T-helper 1 cell (primary cell): ENCODE measurements around the gene VPS52.
"Not testable (repeated sequence)": the region's sequence is repeated elsewhere in the genome, so short reads cannot be mapped to it uniquely, and the experiment has no call there.

Experiments used
- DNase-seq, 5 donors: peaks; one replicate each; pipeline ENCODE4 v3.0.0-alpha.2; 2012 to 2020

VPS52 gene

DNA sequence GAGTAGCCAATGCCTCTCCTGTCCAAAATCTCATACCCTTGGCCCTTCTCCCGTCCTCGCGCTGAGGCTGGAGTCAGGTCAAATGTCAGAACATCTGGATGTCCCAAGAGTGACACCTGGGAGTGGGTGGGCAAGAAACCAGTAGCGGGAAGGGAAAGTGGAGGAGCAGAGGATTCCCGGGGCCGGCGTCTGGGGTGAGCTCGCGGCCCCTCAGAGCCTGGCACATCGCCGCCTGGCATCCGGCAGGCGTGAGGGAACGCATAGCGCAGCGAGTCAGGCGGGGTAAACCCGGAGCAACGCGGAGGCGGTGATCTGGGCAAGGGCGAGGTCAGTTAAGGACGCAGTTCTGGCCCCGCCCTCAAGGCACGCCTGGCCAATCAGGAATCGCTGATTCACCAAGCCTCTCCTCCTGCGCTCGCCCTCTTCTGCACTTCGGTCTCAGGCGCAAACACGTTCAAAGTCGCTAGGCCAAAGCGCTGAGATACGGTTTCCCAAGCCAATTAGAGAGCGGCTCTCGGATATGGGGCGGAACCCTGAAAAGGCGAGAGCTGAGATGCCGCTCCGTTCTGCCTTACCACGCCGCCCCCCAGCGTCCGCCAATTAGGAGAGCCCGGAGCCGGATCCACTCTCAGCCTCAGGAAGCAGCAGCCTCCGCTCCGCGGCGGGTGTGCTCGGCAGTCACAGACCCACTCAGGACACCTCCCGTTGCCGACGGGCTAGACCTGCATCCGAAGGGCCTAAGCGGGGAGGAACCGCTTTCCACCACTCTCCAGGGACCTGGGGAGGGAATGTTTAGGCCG is 22.5 kb downstream of the VPS52 start:
- peak; percentile 93 to 99 (median 93) for DNase-seq

DNA sequence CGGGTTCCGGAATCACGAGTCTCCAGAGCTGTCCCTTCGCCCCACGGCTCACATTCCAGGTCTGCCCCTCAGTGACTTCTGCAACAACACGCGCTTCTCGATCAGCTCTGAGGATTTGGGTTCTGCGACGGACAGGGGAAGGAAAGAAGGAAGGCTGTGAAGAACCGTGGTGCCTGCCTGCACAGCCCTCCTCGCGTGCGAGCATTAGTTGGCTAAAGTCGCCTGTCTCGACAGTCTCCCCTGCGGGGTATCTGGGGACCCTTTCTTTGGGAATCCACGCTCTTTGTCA is 23.1 kb downstream of the VPS52 start:
- DNase-seq: peak in 1 of 5 donors; percentile 26

DNA sequence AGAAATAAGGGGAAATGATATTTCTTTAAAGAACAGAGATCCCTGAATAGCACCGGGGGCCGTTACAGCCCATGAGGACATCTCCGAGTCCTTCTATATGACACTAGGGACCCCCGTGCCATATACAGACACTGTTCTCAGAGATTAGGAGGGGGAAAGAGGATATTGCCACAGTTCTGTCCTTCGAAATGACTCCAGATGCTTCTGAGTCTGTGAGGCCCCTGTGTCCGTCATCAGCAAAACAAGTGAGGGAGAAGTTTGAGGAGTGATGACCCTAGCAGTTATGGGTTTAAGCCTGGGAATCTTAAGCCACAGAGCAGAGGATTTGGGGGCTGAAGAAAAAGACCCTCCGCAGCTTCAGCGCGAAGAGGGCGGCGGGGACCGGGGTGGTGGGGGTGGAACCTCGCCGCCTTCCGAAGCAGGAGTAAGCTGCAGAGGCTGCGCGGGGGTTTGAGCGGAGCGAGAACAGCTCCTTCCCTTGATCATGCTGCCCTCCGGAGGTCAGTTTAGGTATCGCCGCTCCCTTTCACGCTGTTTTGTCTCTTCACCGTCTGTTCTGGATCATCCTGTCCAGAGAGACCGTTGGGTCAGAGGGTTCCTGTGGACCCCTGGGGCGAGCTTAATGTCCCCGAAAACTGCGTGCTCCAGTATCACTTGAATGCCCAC is 23.6 kb downstream of the VPS52 start:
- peak; percentile 70 to 90 (median 82) for DNase-seq

DNA sequence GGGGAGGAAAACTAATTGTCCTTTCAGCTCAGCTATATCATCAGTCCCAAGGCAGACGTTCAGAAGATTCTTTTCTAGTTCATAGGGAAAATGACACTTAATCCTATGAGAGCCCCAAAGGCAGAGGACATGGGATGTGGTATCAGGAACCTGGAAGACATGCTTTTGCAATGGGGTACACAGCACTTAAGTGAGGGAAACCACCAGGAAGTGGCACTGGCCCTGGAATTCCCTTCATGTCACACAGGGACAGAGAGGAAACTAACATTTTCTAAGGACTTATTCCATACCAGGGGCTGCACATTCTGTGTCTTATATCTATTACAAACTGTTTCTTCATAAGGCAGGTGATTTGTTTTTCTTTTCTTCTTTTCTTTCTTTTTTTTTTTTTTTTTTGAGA is 28.2 kb downstream of the VPS52 start:
- no peak for DNase-seq

- peak in 1 of 5 donors; percentile 39 for DNase-seq
These were observed 29.7 kb downstream of the VPS52 start for GRCh38 chr6:33241968-33242367.

DNA sequence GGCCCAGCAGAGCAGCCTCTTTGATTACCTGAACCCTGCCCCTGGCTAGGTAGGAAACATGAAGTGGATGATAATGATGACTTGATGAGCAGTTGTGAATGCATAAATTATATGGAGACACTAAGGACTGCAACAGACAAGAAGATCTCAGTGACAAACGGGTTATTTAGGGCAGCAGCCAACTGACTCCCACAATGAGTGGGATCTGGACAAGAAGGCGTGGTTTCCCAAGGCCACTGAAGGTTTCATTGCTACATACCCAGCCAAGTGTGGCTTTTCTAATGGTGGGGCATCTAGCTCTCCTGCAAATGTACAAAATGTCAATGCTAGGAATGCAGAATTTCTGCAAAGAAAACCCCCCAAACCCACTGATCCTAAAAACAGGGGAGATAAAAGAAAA is 33.9 kb downstream of the VPS52 start:
- DNase-seq: no peak

DNA sequence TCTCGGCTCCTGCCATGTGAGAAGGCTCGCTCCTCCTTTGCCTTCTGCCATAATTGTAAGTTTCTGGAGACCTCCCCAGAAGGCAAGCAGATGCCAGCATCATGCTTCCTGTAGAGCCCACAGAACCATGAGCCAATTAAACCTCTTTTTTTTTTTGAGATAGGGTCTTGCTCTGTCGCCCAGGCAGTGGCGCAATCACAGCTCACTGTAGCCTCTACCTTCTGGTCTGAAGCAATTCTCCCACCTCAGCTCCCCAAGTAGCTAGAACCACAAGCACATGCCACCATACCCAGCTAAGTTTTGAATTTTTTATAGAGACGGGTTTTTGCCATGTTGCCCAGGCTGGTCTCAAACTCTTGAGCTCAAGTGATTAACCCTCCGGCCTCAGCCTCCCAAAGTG is 34.8 kb downstream of the VPS52 start:
- DNase-seq: no peak

- DNase-seq: no peak
These were observed 35.3 kb downstream of the VPS52 start for GRCh38 chr6:33236328-33236727.

GRCh38 chr6:33235221-33235634 is 36.4 kb downstream of the VPS52 start:
- DNase-seq: no peak

GRCh38 chr6:33226503-33227120 is 45.1 kb downstream of the VPS52 start:
- not testable (repeated sequence) for DNase-seq

DNA sequence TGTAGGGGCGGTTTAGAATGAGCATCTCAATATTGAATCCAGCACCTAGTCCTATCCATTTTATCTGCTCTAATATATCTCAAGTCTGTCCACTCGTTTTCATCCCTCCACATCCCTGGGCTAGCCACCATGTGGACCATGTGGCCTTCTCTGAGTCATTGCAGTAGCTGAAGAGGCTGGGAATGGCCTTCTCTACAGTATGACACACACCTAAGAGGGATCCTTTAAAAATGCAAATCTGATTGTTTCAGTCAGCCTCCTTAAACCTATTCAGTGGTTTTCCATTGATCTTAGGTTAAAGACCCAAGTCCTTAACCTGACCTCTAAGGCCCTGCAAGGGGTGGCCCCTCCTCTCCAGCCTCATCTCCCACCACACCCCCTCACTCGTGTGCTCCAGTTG is 54.0 kb downstream of the VPS52 start:
- no peak for DNase-seq

DNA sequence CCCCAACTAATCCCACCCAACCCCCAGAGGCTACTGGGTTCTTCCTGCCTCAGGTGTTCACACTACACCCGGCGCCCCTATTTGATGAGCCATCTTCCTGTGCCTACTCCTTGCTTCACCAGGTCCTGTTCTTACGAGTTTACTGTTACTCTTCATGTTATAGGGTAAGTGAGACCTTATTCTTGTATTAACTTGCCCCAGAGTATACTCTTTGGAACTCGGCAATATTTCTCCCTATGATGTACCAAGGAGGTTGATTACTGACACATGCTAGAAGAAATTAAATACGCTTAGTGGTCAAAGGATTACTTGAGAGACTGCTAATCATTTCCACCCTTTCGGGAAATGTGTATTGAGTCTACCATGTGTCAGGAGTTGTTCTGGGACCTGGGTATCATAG is 54.4 kb downstream of the VPS52 start:
- no peak for DNase-seq

- no peak for DNase-seq
These were observed 55.5 kb downstream of the VPS52 start for GRCh38 chr6:33216117-33216649.

DNA sequence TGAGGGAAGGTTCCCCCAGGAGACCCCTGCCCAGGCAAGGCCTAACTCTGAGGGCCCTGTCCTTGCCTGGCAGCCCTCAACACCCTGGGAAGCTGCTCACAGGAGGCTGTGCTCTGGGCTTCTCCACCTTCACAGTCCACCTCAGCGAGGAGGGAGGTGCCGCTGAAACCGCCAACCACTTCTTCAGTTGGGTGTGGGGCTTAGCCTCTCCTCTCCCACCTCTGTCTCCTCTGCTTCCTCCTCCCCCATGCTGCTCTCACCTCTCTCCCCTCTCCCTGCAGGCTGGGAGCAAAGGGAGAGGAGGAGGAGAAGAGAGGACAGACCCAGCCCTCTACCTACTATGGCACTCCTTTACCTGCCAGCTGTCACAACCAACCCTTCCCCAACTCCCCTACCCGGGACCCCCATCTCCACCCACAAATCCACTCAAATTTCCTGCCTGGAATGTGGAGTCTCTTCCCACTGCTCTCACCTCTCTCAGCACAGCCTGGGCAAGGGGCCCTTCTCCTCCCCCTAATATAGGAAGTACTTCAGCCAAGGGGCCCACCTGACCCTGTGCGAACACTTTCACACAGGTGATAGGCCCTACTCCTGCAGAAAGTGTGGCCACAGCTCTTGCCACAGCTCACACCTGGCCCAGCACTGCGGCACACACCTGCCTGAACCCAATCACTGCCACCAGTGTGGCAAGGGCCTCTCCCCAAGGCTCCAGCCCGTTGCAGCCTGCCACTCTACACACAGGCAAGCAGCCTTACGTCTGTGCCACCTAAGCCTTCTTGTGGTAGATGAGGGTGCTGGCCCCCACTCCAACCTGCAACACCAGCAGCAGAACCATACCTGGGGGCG is 56.2 kb downstream of the VPS52 start:
- DNase-seq: no peak

DNA sequence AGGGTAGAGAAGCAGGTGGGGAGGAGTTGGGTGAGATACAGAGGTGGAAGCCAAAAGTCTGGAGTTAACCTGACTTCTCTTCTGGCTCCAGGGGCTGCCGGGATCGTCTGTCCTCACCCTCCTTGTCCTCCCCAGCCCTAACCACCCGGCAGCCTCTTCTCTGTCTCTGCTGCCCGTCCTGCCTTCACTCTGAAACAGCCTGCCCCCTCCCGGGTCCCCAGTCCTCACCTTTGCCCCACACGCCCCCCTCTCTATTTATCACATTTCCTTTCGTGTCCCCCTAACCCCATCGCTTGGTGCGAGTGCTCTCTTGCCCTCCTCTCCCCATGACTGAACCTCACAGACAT is 57.7 kb downstream of the VPS52 start:
- no peak for DNase-seq

DNA sequence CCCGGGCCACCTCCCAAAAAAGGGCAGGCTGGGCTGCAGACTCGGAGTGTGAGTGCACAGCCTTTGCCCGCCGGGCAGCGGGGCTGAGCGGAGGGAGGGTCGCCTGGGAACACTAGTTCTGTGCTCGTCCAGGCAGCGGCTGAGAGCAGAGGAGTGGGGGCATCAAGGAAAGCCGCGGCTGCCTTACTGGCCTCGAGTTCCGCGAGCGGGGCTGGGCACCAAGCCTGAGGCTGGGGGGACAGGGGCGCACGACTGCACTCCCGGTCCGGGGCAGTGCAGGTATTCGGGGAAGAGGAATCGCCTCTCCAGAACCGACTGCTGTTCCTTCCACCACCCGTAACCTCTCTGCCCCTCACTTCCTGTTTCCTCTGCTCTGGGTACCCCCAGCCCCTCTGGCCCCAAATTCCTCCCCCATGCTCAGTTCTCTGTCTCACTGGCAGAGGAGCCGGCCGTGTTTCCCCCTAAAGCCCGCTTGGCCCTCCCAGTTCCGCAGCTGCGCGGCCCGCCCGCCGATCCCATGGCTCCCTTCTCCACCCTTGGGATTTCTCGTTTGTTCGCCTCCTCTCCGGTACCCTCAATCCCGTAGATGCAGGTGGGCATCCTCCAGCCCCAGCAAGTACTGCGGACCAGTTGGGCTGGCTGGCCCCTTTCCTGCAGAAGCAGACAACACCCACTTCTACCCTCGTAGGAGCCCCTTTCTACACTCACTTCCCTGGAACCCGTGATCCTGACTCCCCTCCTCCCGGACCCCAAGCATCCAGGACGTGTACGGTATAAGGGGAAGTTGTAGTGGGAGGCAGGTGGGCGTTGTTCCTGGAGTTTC is 58.3 kb downstream of the VPS52 start:
- DNase-seq: no peak

DNA sequence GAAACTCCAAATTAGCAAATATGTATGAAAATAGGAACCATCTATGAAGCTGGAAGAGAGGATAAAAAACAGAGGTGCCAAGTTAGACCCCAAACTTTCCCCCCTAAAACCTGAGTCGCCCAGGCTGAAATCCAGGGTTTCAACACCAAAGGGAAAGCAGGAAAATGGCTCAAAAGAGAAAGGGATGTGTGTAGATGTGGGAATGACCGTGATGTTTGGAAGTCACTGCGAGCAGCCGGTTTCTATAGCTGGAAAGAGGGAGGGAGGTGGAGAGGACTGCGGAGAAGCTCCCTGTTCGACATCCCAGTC is 58.9 kb downstream of the VPS52 start:
- DNase-seq: no peak

DNA sequence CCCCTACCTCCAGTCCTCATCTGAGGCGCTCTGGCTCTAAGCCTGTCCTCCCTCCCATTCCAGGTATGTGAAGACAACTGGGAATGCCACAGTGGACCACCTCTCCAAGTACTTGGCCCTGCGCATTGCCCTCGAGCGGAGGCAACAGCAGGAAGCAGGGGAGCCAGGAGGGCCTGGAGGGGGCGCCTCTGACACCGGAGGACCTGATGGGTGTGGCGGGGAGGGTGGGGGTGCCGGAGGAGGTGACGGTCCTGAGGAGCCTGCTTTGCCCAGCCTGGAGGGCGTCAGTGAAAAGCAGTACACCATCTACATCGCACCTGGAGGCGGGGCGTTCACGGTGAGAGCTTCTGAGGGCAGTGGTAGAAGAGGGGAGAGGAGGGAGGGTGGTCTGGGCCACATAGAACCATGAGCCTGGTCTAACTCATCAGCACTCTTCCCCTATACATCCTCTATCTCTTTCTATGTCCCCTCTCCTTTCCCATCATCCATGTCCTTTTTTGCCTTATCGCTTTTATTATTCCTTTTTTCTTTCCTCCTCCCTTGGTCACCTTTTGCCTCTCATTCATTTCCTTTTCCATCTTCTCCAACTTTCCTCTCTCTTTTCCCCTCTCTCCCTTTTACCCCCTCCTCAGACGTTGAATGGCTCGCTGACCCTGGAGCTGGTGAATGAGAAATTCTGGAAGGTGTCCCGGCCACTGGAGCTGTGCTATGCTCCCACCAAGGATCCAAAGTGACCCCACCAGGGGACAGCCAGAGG is 59.8 kb downstream of the VPS52 start:
- no peak for DNase-seq

DNA sequence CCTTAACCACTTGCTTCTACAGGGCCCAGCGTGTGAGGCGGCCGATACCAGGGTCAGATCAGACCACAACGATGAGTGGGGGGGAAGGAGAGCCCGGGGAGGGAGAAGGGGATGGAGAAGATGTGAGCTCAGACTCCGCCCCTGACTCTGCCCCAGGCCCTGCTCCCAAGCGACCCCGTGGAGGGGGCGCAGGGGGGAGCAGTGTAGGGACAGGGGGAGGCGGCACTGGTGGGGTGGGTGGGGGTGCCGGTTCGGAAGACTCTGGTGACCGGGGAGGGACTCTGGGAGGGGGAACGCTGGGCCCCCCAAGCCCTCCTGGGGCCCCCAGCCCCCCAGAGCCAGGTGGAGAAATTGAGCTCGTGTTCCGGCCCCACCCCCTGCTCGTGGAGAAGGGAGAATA is 60.5 kb downstream of the VPS52 start:
- no peak for DNase-seq

- no peak for DNase-seq
These were observed 61.8 kb downstream of the VPS52 start for GRCh38 chr6:33209856-33210255.
